RWPE2 (cell line): Measurements from ENCODE around the gene EIF1AY.

Source experiments
- ATAC-seq: fragments of 200-7000 bp; cut with Tn5 transposase; 3 replicates; pipeline ENCODE4 v1.9.1; 2021; ENCODE audit warnings: low read depth
- DNase-seq: peaks from one replicate; pipeline ENCODE4 v3.0.0-alpha.2; 2020; ENCODE audit warnings: low spot score
- H3K27ac ChIP-seq: fragments of 450-650 bp; 2 replicates; pipeline ENCODE4 v1.5.1; 2017; ENCODE audit warnings: mild to moderate bottlenecking; ENCODE audit not compliant: poor library complexity, severe bottlenecking
- H3K27me3 ChIP-seq: fragments of 250-450 bp; sonication (Bioruptor Pico); 2 replicates; pipeline ENCODE4 v1.5.1; 2021; ENCODE audit warnings: mild to moderate bottlenecking, moderate library complexity; ENCODE audit not compliant: insufficient read depth, poor library complexity, severe bottlenecking
- H3K36me3 ChIP-seq: fragments of 250-450 bp; sonication (Bioruptor Pico); 2 replicates; pipeline ENCODE4 v1.5.1; 2020; ENCODE audit warnings: low read depth, mild to moderate bottlenecking, moderate library complexity
- H3K4me1 ChIP-seq: fragments of 250-450 bp; sonication (Bioruptor Pico); 2 replicates; pipeline ENCODE4 v1.5.1; 2021; ENCODE audit warnings: mild to moderate bottlenecking, moderate library complexity; ENCODE audit not compliant: insufficient read depth, poor library complexity, severe bottlenecking
- H3K4me3 ChIP-seq: fragments of 250-450 bp; sonication (Bioruptor Pico); 2 replicates; pipeline ENCODE4 v1.5.1; 2021; ENCODE audit warnings: mild to moderate bottlenecking, moderate library complexity; ENCODE audit not compliant: severe bottlenecking
- H3K9me3 ChIP-seq: fragments of 250-450 bp; sonication (Bioruptor Pico); 2 replicates; pipeline ENCODE4 v1.5.1; 2021; ENCODE audit warnings: mild to moderate bottlenecking, moderate library complexity; ENCODE audit not compliant: severe bottlenecking
- TF ChIP-seq, protein P1 (sequence below): fragments of 450-650 bp; IDR thresholded peaks from one replicate; pipeline ENCODE4 v1.5.1; 2017; ENCODE audit warnings: mild to moderate bottlenecking, moderate library complexity; ENCODE audit not compliant: poor library complexity, severe bottlenecking

The EIF1AY gene

DNA sequence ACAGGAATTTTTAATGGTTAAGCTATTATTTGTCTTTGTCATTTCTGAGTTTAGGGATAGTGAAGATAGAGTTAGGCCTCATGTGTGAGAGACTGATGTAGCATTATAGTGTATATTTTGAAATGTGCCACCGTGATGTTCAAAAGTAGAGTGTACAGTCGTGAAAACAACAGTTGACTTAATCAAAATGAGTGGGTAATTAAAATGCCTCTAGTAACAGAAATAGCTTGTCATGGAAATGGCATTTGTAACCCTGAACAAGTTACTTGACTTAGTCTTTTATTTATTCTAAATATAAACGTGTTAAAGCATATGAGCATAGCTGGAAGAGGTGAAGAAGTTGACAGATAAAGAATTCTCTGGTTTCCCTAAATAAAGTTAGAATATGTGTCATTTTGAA is 6.1 kb downstream of the EIF1AY start:
- TF ChIP-seq, protein P1, sequence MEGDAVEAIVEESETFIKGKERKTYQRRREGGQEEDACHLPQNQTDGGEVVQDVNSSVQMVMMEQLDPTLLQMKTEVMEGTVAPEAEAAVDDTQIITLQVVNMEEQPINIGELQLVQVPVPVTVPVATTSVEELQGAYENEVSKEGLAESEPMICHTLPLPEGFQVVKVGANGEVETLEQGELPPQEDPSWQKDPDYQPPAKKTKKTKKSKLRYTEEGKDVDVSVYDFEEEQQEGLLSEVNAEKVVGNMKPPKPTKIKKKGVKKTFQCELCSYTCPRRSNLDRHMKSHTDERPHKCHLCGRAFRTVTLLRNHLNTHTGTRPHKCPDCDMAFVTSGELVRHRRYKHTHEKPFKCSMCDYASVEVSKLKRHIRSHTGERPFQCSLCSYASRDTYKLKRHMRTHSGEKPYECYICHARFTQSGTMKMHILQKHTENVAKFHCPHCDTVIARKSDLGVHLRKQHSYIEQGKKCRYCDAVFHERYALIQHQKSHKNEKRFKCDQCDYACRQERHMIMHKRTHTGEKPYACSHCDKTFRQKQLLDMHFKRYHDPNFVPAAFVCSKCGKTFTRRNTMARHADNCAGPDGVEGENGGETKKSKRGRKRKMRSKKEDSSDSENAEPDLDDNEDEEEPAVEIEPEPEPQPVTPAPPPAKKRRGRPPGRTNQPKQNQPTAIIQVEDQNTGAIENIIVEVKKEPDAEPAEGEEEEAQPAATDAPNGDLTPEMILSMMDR: no peak
- DNase-seq: no peak
- Histone ChIP-seq H3K27ac (no peak overlapping the region), H3K27me3 (no peaks in the 10 kb centered on the region), H3K4me1 (peaks cover 19% of the 10 kb centered on the region), H3K36me3 (peaks cover 73% of the 10 kb centered on the region), H3K4me3 (no peak overlapping the region), H3K9me3 (no peaks in the 10 kb centered on the region)
- ATAC-seq: no peak

DNA sequence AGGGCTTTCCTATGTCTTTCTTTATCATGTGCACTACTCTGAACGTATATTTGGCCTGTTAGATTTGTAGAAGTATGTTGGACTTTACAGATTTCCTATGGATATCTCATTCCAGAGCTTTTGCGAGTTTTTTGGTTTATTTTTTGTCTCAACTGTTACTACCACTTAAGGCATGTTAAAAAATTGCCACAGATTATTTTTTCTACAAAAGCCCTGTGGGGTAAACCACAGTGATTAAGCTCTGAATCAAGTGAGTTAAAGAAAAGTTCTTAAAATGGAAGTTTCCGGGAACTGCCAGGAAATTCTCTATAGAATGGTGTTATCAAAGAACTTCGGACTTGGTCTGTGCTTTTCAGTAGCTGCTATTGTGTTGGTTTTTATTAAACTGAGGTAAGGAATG is 10.6 kb downstream of the EIF1AY start:
- Histone ChIP-seq H3K4me1 (no peaks in the 10 kb centered on the region), H3K27me3 (no peaks in the 10 kb centered on the region), H3K27ac (no peak overlapping the region), H3K36me3 (peaks cover 94% of the 10 kb centered on the region), H3K9me3 (no peaks in the 10 kb centered on the region), H3K4me3 (no peak overlapping the region)
- DNase-seq: no peak
- TF ChIP-seq, protein P1: no peak
- no peak for ATAC-seq
